Tibial artery (tissue), 4 donors: ENCODE data around the gene TIMP3.

Experiments used
- DNase-seq, 2 donors: peaks; one replicate each; pipeline ENCODE4 v3.0.0-alpha.2; 2019
- H3K27ac ChIP-seq, 2 donors: fragments of 200-600 bp; sonication (generic) in 1 of 2; 1 replicate in 1 of 2; 2 replicates in 1 of 2; pipeline ENCODE4 v1.5.1; 2018 to 2019; ENCODE audit warnings: mild to moderate bottlenecking in 1 of 2
- H3K27me3 ChIP-seq, 2 donors: fragments of 200-600 bp; sonication (generic) in 1 of 2; one replicate each; pipeline versions ENCODE4 v1.5.1 to v1.6.0; 2016 to 2019
- H3K36me3 ChIP-seq, 3 donors: fragments of 200-600 bp; sonication (generic) in 2 of 3; one replicate each; pipeline ENCODE4 v1.5.1; 2016 to 2019; ENCODE audit warnings: mild to moderate bottlenecking in 2 of 3
- H3K4me1 ChIP-seq, 4 donors: fragments of 200-600 bp; sonication (generic) in 2 of 4; 1 replicate in 3 of 4; 2 replicates in 1 of 4; pipeline ENCODE4 v1.5.1; 2016 to 2019
- H3K4me3 ChIP-seq, 2 donors: fragments of 200-600 bp; sonication (generic) in 1 of 2; 1 replicate in 1 of 2; 2 replicates in 1 of 2; pipeline ENCODE4 v1.5.1; 2018 to 2019; ENCODE audit warnings: mild to moderate bottlenecking in 2 of 2
- H3K9me3 ChIP-seq, 3 donors: fragments of 200-600 bp; sonication (generic) in 1 of 3; one replicate each; pipeline ENCODE4 v1.5.1; 2016 to 2019
- intact Hi-C: fragments of 100-400 bp; cut with DNase I; formaldehyde crosslinking; loops from one replicate; pipeline ENCODE4 v1.15.0; 2023; ENCODE audit warnings: low total_unique reads
- TF ChIP-seq, protein P1 (sequence below), 2 experiments: fragments of 200-600 bp in 1 of 2; fragments of 450-650 bp in 1 of 2; IDR thresholded peaks; one replicate each; pipeline ENCODE4 v1.5.1; 2017 to 2019; ENCODE audit warnings: antibody characterized with exemption in 2 of 2, mild to moderate bottlenecking in 1 of 2, moderate library complexity in 1 of 2

TIMP3 gene

GRCh38 chr22:32811788-32812545 lies 10.5 kb downstream of the TIMP3 start:
- intact Hi-C loops = no loop called here
- no peak overlapping the region for H3K4me3 ChIP-seq
- H3K27ac ChIP-seq = no peak overlapping the region
- no peaks in the 10 kb centered on the region for H3K9me3 ChIP-seq
- H3K4me1 ChIP-seq = peaks cover 6 to 92% (median 30%) of the 10 kb centered on the region in 4 donors
- H3K36me3 ChIP-seq = peaks cover 15 to 18% (median 18%) of the 10 kb centered on the region in 3 donors
- TF ChIP-seq, protein P1, sequence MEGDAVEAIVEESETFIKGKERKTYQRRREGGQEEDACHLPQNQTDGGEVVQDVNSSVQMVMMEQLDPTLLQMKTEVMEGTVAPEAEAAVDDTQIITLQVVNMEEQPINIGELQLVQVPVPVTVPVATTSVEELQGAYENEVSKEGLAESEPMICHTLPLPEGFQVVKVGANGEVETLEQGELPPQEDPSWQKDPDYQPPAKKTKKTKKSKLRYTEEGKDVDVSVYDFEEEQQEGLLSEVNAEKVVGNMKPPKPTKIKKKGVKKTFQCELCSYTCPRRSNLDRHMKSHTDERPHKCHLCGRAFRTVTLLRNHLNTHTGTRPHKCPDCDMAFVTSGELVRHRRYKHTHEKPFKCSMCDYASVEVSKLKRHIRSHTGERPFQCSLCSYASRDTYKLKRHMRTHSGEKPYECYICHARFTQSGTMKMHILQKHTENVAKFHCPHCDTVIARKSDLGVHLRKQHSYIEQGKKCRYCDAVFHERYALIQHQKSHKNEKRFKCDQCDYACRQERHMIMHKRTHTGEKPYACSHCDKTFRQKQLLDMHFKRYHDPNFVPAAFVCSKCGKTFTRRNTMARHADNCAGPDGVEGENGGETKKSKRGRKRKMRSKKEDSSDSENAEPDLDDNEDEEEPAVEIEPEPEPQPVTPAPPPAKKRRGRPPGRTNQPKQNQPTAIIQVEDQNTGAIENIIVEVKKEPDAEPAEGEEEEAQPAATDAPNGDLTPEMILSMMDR (IDR thresholded peaks at IDR 0.05) = no peak
- peak in 1 of 2 donors; percentile 27 for DNase-seq
- no peaks in the 10 kb centered on the region for H3K27me3 ChIP-seq

DNA sequence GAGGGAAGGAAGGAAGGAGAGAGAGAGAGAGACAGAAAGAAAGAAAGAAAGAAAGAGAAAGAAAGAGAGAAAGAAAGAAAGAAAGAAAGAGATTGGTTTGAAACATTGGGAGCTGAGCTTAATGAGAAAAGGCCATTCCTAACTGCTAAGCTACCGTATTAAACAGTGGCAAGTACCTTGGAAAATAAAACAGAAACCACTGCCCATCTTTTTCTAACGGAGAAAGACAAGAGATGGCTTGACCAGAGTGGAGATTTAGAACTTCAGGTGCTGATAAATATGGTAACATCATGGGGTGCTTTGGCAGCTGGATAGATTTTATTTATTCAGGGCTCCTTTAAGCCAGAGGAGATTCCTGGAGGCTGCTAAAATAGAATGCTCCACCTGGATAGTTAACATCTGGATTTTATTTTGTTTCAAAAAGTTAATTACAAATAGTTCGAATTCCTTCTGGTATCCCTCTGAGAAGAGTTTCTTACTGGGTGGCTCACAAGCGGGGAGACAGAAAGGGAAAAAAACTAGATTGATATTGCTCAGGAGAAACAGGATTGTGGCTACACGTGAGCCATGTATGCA lies 12.9 kb downstream of the TIMP3 start:
- Histone ChIP-seq H3K4me1 (peaks cover 0 to 94% (median 33%) of the 10 kb centered on the region in 4 donors), H3K4me3 (no peak overlapping the region), H3K9me3 (no peaks in the 10 kb centered on the region), H3K36me3 (peaks cover 6 to 30% (median 13%) of the 10 kb centered on the region in 3 donors), H3K27me3 (no peaks in the 10 kb centered on the region), H3K27ac (no peak overlapping the region)
- intact Hi-C loops = no loop called here
- no peak for DNase-seq
- TF ChIP-seq, protein P1 (IDR thresholded peaks at IDR 0.05) = no peak

GRCh38 chr22:32815059-32815458 lies 13.6 kb downstream of the TIMP3 start:
- Histone ChIP-seq H3K4me3 (no peak overlapping the region), H3K27ac (no peak overlapping the region), H3K27me3 (no peaks in the 10 kb centered on the region), H3K36me3 (peaks cover 6 to 32% (median 13%) of the 10 kb centered on the region in 3 donors), H3K9me3 (no peaks in the 10 kb centered on the region), H3K4me1 (peaks cover 0 to 94% (median 31%) of the 10 kb centered on the region in 4 donors)
- TF ChIP-seq, protein P1 (IDR thresholded peaks at IDR 0.05) = no peak
- intact Hi-C loops = no loop called here
- DNase-seq = peak in 1 of 2 donors; percentile 48

DNA sequence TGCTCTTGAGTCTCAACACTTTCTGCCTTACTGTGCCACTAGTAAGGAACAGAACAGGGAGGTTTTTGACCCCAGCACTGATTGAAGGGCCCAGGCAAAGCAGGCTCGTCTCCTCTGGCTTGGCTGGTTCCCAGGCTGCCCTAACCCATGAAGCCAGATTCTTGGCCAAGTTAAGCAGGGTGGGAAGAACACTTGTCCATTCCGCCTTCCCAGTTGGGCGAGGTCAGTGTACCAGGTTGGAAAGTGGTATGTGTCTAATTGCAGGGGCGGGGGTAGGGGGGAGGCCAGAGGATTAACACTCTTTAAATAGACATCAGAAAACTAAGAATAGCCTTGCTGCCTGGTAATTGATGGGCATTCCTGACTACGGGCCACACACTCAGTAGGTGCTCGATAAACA lies 14.4 kb downstream of the TIMP3 start:
- Histone ChIP-seq H3K4me3 (no peak overlapping the region), H3K27ac (no peak overlapping the region), H3K4me1 (peaks cover 0 to 86% (median 29%) of the 10 kb centered on the region in 4 donors), H3K27me3 (no peaks in the 10 kb centered on the region), H3K36me3 (peaks cover 9 to 32% (median 13%) of the 10 kb centered on the region in 3 donors), H3K9me3 (no peaks in the 10 kb centered on the region)
- intact Hi-C loops = no loop called here
- peak in 1 of 2 donors; percentile 48 for DNase-seq
- TF ChIP-seq, protein P1 (IDR thresholded peaks at IDR 0.05) = no peak

DNA sequence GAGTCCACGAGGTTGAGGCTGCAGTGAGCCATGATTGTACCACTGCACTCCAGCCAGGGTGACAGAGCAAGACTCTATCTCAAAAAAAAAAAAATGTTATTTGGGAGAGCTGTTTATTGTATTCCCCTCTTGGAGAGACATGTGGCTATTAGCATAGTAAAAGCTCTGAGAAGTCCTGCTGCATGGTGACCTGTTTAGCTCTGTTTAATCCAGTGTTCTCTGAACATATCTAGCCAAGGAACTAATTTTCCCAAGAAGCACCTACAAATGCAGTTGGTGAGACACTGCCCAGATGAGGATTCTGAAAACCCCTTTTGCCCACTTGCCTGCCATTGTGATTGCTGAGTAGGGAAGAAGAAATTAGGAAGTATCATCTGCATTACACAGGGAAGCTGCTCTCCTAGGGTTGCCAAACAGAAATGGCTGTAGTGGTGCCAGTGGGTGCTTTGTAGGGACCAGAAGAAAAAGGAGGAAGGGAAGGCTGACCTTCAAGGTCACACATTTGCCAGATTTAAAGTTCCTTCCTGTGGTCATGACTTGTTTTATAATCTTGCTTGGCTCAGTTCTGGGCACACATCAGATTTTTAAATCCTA lies 15.7 kb downstream of the TIMP3 start:
- Histone ChIP-seq H3K27me3 (no peaks in the 10 kb centered on the region), H3K4me1 (peaks cover 0 to 80% (median 32%) of the 10 kb centered on the region in 4 donors), H3K27ac (no peak overlapping the region), H3K36me3 (peaks cover 13 to 41% (median 17%) of the 10 kb centered on the region in 3 donors), H3K4me3 (no peak overlapping the region), H3K9me3 (no peaks in the 10 kb centered on the region)
- DNase-seq = peak in 1 of 2 donors; percentile 11
- TF ChIP-seq, protein P1 (IDR thresholded peaks at IDR 0.05) = no peak
- intact Hi-C loops = no loop called here
